ENCODE measurements around the gene CYYR1.

The CYYR1 gene

DNA sequence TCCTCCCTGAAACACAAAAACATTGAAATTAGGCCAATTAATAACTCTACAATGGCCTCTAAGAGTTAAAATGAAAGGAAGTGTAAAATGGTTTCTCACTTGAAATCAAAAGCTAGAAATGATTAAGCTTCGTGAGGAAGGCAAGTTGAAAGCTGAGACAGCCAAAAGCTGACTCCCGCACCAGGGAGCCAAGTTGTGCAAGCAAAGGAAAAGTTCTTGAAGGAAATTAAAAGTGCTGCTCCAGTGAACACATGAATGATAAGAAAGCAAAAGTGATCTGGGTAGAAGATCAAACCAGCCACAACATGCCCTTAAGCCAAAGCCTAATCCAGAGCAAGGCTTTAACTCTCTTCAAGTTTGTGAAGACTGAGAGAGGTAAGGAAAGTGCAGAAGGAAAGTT lies 22.8 kb downstream of the CYYR1 start:
- DNase-seq: no peak

DNA sequence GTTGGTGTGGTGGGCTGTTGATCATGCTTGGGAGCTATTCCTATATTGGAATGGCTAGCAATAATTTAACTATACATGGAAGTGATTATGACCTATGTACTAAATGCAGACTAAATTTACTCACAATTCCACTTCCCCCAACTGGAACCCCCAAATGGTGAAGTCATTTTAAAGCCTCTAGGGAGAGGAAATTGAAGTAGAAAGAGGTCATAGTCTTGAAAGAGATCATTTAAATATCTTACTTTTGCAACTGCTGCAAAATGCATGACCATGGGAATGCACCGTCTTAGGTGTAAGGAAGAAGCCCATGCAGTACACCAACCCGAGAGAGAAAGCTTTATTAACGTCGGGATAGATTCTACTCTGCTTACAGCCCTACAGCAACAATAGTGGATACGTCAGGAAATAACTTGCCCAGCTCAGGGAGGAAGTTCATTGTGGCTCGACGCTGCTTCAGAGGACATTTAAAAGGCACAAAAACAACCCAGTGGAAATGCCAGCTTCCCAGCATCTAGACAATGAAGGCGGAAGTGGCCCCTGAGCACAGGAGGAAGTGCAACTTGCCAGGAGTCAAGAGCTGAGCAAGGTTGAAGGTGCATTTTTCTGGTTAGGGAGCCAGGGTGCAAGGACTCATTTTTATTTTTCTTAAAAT lies 26.5 kb downstream of the CYYR1 start:
- DNase-seq: no peak

DNA sequence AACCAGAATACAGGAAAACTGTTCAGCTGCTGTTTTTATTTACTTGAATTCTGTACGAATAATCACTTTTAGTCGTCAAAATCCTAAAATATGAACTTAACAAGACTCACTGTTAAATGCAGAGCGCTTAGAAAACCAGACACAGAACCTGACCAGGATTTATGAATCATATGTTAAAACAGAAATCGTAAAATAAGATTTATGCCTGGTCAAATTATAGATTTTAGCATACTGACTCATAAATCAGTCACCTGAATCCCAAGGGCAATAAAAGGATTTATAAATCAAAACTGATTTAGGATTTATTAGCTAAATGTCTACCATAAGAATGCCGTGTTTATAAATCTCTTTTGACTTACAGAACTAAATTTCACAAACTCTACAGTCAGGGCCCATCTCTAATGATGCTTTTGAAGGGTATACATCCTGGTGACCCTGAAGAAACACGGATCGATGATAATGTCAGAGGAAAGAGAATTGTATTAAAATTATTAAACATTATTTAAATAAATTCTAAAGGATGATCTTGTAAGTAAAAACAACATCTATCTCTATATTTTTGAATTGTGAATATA lies 28.8 kb downstream of the CYYR1 start:
- no peak for DNase-seq

DNA sequence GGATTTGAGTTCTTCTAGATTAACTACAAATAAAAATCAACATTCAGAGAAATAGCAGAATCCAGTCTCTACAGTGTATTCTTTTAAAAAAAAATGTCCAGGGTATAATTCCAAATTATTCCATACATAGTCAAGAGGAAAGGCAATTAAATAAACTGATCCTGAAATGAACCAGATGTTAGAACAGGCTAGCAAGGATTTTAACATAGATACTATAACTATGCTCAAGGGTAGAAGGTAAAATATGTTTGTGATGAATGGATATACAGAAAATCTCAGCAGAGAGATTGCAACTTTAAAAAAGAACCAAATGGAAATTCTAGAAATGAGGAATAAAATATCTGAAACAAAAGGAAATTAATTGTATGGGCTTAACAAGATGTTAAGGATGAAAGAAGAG lies 32.4 kb downstream of the CYYR1 start:
- no peak for DNase-seq

DNA sequence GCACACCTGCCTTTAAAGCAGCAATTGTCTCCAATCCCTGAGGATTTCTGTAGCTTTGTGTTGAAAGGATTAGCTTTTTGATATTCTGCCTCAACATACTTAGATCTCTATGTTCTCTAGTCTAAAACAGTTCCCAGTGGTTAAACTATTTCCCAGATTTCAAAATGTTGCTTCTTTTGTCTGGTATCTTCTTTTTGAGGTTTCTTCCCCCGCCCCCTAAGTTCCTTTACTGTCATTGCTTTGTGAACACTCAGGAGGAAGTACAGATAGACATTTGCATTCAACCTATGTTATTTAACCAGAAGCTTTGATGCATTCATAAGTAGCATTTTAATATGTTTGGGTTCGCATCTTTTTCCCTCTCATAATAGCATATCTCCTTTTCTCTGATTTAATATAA lies 33.5 kb downstream of the CYYR1 start:
- no peak for DNase-seq

DNA sequence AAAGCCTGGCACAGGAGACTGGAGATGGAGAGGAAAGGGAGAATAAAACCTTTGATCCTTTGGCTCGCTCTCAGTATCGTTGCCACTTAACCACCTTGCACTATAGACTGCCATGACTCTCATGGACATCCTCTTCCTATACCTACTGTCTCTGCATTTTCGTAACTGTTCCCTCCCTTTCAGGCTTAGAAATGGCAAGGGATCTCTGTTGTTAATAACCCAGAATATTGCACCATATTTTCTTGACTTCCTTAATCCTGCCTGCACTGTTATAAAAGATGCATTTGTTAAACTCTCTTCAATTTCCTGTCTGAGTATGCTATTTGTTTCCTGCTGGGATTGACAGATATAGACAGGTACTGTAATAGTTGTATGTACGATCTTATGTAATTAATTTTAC lies 38.6 kb downstream of the CYYR1 start:
- no peak for DNase-seq

DNA sequence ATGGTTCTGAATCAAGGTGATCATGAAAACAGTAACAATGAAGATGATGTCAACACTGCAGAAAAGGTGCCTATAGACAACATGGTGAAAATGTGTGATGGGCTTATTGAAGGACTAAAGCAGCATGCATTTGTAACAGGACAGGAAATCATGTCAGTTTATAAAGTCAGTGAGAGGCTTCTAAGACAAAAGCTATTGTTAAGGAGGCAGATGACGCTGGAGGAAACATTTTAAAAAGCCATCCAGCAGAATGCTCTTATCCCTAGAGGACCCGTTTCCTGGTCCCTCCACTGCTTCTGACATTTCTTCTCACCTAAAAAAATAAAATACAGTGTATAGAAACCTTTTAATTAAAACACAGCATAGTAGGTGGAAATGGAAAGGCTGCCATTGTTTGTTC lies 40.9 kb downstream of the CYYR1 start:
- no peak for DNase-seq

DNA sequence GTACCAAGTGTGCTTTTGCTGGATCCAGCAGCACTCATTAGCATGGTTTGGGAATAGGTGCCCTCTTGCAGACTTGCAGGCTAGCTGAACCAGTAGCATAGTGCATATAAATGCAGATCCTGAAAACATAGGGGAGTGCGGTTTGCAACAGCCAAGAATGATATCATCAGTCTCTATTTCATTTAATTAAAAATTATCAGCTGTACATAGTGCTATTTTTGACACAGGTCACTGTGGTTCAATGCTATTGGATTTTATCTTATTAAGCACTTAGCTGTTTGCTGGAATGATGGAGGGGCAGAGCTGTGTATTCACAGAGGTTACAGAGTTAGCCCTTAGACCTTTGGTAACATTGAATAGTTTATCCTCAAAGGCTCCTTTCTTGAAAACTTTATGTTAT lies 43.6 kb downstream of the CYYR1 start:
- no peak for DNase-seq

DNA sequence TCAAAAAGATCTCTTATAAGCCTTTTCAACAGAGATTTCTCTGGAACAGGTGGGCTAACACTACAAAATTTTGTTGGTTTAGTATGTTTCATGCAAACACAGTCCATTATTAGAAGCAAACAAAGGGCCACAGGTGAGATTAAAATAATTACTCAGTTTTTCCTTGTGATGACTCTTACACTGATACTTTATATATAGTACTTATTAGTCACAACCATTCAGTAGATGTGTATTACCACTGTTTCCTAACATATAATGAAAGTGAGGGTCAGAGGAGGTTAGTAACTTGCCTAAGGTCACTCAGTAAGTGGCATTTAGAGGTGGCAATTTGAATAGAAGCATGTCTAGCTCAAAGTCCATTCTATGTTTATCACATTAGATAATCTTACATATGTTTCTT lies 44.2 kb downstream of the CYYR1 start:
- DNase-seq: no peak

DNA sequence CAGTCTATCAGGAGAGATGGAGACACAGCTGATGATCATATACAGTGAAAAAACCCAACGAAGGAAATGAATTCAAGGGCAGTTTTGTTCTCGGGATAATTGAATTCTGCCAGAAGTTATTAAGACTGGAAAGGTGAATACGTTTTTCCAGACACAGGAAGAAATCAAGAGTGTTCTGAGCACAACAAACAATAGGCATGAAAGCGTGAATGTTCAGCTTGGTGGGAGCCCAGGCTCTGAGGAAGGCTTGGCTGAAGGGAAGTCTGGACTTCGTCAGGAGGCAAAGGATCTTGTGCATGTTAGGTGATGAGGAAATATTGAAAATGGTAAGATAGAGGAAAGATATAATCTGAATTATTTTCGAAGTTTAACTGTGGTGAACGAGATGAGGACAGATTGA lies 50.4 kb downstream of the CYYR1 start:
- DNase-seq: no peak

DNA sequence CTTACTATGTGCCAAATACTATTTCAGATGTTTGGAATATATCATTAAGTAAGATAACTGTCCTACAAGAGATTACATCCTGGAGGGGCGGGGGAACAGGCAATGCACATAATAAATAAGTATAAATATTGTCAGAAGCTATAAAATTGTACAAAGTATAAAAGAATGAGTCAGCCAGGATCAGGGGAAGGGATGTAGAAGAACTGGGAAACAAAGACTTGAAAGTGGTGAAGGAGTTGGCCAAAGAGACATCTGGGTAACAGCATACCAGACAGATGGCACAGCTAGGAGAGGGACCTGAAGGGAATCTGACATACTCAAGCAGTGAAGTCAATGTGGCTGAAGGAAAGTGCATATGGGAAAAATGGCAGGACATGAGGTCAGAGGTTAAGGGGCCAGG lies 53.9 kb downstream of the CYYR1 start:
- DNase-seq: no peak

DNA sequence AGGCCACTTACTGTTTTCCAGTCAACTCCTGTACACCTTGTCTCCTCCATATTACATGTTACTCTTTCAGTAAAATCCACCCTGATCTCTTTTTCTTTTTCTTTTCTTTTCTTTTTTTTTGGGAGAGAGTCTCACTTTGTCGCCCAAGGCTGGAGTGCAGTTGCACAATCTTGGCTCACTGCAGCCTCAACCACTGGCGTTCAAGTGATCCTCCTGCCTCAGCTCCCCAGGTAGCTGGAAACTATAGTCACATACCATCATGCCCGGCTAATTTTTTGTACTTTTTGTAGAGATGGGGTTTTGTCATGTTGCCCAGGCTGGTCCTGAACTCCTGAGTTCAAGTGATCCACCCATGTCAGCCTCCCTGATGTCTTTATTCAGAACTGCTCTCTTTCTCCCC lies 57.8 kb downstream of the CYYR1 start:
- no peak for DNase-seq

DNA sequence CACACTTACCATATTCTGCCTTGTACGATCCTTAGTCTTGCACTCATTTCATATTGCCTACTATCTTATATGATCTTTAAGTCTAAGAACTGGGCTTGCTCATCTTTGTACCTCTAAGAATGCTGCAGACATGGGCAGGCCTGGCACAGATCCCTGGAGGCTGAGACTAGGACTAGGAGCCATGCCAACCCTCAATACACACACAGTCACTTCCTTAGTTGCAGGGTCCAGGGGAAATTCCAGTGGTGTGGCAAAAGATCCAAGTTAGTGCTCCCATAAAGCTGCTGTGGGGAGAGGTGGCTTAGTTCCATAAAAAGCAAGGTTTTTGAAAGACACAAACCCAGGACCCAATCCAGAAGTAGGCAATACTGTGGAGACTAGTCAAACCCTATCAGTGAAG lies 59.9 kb downstream of the CYYR1 start:
- DNase-seq: no peak

DNA sequence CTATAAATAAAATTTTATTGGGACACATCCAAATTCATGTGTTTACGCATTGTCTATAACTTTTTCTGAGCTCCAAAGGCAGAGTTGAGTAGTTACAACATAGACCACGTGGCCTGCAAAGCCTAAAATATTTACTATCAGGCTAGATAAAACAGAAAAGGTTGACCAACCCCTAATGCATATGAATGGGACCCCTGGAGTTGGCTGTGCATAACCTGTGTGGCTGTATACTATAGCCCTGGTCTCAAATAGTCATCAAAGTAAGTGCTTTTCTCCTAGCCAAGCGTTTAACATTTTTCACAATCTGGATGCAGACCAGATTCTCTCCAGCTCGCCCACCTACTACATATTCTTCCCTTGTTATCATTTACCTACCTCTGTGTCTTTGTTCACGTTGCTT lies 60.4 kb downstream of the CYYR1 start:
- no peak for DNase-seq

DNA sequence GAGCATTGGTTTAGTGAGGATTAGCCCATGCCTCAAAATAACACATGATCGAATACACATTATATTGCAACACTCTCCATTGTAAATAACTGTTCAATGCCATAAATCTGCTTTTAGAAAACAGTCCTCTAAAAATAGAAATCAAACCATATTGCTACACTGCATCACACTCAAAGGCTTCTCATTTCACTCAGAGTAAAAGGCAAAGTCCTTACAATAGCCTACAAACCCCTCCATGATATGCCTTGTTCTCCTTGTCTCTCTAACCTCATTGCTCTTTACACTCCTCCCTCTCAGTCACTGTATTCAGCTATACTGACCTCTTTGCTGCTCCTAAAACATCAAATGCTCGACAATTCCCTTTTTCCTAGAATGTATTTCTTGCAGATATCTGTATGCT lies 64.2 kb downstream of the CYYR1 start:
- no peak for DNase-seq

DNA sequence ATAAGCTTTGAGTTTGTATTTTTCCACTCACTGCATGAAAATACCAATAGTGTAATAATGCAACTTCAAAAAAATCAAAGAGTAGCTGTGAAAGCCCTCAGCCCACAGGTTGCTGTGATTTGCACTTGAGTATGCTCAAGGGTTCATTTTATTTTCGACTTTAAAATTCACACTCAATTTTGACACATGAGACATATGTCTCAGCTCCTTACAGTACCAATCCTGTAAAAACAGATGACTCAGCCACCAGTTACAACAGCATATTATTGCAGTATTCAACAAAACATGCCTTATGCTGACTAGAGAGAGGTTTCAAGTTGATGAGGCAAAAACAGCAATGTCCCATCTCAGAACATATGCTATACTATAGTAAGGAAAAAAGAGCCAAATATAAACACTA lies 66.1 kb downstream of the CYYR1 start:
- DNase-seq: no peak

DNA sequence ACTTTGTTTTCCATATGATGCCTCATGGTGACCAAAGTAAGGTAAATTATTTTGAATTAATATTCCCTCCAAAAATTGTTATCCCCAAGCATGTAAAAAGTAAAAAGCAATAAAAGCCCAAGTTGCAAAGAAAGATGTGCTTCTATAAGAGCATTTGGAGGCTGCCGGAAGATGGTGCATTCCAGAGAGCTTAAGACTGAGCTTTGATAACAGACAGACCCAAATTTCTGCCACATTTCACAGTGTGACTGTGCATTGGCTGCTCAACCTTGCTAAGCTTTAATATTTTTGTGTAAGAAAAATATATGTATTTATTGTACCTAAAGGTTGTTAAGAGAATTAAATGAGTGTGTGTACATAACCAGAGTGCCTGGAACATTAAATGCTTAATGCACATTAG lies 67.9 kb downstream of the CYYR1 start:
- DNase-seq: no peak

DNA sequence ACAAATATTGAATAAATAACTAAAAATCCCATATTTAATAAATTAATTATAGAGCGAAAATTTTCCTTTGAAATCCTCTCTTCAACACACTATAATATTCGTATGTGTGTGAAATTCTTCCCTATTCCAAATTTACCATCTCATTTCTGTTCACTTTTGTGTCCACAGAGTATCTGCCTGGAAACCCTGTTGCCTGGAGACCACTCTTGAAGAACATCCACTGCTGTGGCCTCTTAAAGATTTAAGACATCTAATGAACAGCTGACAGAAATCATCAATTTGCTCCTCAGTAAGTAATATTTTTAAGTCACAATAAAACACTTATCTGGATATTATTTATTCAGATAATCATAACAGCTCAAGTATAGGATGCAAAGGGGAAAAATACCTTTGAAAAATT lies 69.7 kb downstream of the CYYR1 start:
- no peak for DNase-seq

DNA sequence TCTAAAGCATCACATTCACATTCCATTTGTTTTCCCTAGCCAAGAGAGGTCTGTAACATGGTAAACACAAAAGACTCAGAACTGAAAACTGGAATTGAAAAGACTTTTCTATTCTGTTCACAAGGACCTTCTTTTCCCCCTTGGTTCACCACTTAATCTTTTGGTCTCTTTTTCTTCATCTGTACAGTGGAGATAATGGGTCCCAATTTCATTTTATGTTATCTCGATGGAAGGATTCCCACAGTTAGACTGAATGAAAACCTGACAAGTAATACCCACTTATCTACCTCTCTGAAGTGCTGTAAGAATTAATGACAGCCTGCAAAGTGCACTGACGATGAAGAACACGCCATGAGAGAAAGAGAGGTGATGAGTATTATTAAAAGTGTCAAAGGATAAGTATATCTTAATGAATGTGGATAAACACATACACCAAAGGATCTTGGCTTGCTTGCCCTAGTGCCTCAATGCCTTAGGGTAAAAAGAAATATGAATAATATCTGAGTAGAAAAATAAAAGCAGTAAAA lies 71.5 kb downstream of the CYYR1 start:
- no peak for DNase-seq

DNA sequence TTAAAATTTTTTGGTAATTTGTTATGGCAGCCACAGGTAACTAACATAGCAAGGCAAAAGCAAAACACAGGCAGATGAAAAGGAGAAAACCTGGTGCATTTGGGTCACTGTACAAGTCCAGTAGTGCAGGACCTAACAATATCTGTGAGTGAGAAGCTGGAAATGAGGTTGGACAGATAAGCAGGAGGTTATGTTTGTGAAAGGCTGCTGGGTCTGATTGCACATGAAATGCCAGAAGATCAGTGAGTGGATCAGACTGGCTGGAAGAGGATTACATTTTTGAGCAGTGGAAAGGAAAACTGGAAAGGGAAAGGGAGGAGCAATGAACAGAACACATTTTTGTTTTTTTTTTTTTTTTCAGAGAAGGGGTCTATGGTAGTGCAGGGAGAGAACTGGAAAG lies 73.6 kb downstream of the CYYR1 start:
- no peak for DNase-seq

DNA sequence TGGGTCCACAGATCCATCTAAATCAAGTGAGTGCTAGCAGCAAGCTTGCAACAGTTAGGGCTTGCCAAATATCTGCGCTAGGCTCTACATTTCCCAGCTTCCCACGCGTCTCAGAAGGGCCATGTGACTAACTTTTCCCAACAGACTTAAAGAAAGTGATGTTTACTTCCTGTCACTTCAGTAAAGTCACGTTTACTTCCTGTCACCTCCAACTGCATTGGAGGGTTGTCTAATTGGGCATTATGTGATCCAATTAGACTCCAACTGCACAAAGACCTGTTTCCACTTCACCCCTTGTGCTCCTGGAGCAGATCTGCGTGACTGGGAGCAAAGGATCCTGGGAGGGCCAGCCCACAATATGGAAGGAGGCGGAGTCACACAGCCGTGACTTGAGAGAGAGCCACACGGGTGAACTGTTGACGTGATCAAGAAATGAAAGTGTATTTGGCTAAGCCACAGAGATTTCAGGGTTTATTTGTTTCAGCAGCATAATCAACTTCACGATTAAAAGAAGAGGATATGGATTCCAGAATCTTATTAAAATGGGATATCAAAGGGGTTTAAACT lies 77.7 kb downstream of the CYYR1 start:
- no peak for DNase-seq

DNA sequence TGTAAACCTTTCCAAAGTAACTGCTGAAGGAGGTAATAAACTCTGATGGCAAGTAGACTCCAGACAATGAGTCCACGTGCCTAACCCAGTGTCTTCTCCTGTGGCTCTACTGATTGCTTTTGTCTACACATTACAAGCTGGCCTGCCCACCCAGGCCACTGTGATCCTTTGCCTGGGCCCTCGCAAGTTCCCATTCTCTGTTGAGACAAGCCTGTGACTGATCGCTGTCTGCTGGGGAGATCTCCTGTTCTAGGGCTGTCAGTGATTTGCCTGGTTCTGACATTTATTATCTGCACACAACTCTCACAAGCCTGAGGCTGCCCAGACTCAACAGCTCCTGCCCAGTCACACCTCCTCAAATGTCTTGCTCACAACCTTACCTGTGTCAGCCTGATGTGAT lies 81.4 kb downstream of the CYYR1 start:
- no peak for DNase-seq

DNA sequence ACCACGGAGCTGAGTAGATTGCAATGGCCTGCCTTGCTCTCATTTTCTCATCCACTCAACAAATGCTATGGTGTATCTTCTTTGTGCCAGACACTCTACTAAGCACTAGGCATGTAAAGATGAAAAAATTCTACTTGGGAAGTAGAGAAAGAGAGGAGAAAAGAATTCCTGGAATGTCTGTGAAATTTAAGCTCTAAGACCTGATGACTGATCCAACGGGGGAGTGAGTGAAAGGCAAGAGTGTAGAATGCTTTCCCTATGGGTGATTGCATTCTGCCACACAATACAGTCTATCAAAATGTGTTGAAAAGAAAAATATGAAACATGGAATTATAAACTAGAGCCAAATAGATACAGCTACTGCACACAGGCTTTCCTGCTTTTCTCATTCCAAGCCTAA lies 82.3 kb downstream of the CYYR1 start:
- no peak for DNase-seq

DNA sequence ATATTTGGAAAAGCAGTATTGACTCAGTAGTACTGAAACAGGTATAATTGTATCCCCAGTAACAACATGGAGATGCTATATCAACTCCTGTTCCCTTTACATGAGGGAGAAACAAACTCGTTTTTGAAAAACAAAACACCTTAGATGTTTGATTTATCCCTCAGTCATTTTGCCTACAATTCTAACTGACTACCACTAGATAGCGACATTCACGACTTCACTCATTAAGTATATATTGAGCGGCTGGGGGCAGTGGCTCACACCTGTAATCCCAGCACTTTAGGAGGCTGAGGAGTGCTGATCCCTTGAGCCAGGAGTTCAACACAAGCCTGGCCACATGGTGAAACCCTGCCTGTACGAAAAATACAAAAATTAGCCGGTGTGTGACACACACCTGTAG lies 83.3 kb downstream of the CYYR1 start:
- no peak for DNase-seq

DNA sequence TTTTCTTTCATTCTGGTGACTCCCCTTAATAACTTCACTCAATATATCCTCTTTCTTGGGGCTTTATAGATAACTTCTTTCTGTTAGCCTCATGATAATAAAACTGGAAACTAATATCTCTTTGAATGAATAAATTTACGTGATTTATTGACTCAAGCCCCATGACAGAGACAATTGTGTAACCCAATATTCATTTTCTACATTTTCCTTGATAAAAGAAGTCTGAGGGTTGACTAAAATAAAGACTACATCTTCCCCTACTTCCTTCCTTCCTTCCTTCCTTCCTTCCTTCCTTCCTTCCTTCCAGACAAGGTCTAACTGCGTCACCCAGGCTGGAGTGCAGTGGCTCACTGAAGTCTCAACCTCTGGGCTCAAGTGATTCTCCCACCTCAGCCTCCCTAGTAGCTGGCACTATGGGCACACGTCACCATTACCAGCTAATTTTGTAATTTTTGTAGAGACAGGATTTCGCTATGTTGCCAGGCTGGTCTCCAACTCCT lies 85.1 kb downstream of the CYYR1 start:
- no peak for DNase-seq
